CD14-positive monocyte (primary cell): ENCODE measurements around the gene DIPK1A. TPM values are rescaled to one million over a fixed set of nuclear protein-coding genes. Genes with fewer than 3 reads are reported as not detected.

Experiments used
- DNase-seq, 3 donors: peaks; one replicate each; pipeline ENCODE4 v3.0.0-alpha.2; 2011 to 2022
- H2AFZ ChIP-seq: 2 replicates; pipeline ENCODE4 v1.6.0; 2012; ENCODE audit warnings: mild to moderate bottlenecking, low read depth, low read length, inconsistent platforms; ENCODE audit not compliant: insufficient read depth, poor library complexity, severe bottlenecking
- H3K27ac ChIP-seq, 2 donors: 1 replicate in 1 of 2; 2 replicates in 1 of 2; pipeline ENCODE4 v1.5.1; 2012 to 2013; ENCODE audit warnings: low read length in 2 of 2, control low read depth in 1 of 2, inconsistent platforms in 1 of 2, low read depth in 1 of 2, mild to moderate bottlenecking in 1 of 2
- H3K27me3 ChIP-seq, 2 donors: one replicate each; pipeline versions ENCODE4 v1.6.0 to v1.6.1; 2011 to 2013; ENCODE audit warnings: low read length in 2 of 2; ENCODE audit not compliant: control insufficient read depth in 2 of 2, insufficient read depth in 2 of 2
- H3K36me3 ChIP-seq, 2 donors: replicated peaks in 1 of 2; 1 replicate in 1 of 2; 2 replicates in 1 of 2; pipeline versions ENCODE4 v1.5.1 to v1.6.1; 2012 to 2013; ENCODE audit warnings: low read length in 2 of 2, control low read depth in 1 of 2, inconsistent platforms in 1 of 2, mild to moderate bottlenecking in 1 of 2; ENCODE audit not compliant: insufficient read depth in 2 of 2, control insufficient read depth in 1 of 2
- H3K4me1 ChIP-seq, 2 donors: 1 replicate in 1 of 2; 2 replicates in 1 of 2; pipeline versions ENCODE4 v1.5.1 to v1.6.1; 2012 to 2013; ENCODE audit warnings: low read length in 2 of 2, control low read depth in 1 of 2, inconsistent platforms in 1 of 2, mild to moderate bottlenecking in 1 of 2, moderate library complexity in 1 of 2; ENCODE audit not compliant: insufficient read depth in 2 of 2, control insufficient read depth in 1 of 2
- H3K4me2 ChIP-seq: replicated peaks from 2 replicates; pipeline ENCODE3; 2012; ENCODE audit warnings: low read length, moderate library complexity, mild to moderate bottlenecking; ENCODE audit not compliant: poor library complexity, severe bottlenecking; ENCODE audit errors: extremely low read depth
- H3K4me3 ChIP-seq, 3 experiments: fragments of 200-600 bp in 1 of 3; sonication (generic) in 1 of 3; replicated peaks in 1 of 3; 1 replicate in 2 of 3; 2 replicates in 1 of 3; pipeline ENCODE4 v1.5.1; 2011 to 2013; ENCODE audit warnings: low read length in 3 of 3, mild to moderate bottlenecking in 3 of 3, control low read depth in 2 of 3, low read depth in 2 of 3, inconsistent platforms in 1 of 3, moderate library complexity in 1 of 3
- H3K79me2 ChIP-seq: 2 replicates; pipeline ENCODE4 v1.6.0; 2012; ENCODE audit warnings: mild to moderate bottlenecking, control low read depth, inconsistent platforms, low read length, moderate library complexity; ENCODE audit not compliant: insufficient read depth
- H3K9ac ChIP-seq: 2 replicates; pipeline ENCODE4 v1.6.0; 2017; ENCODE audit warnings: low read length, mild to moderate bottlenecking; ENCODE audit not compliant: insufficient read depth, poor library complexity, severe bottlenecking
- H3K9me3 ChIP-seq, 2 donors: replicated peaks in 1 of 2; 1 replicate in 1 of 2; 2 replicates in 1 of 2; pipeline versions ENCODE4 v1.5.1 to v1.6.1; 2012 to 2013; ENCODE audit warnings: low read length in 2 of 2, control low read depth in 1 of 2; ENCODE audit not compliant: control insufficient read depth in 1 of 2, insufficient read depth in 1 of 2
- H4K20me1 ChIP-seq: 2 replicates; pipeline ENCODE4 v1.6.0; 2012; ENCODE audit warnings: mild to moderate bottlenecking, low read length, control low read depth, moderate library complexity; ENCODE audit not compliant: insufficient read depth
- H3K27ac Mint-ChIP-seq, 7 donors: one replicate each; pipeline ENCODE4 v1.8.0; 2020; ENCODE audit warnings: mild to moderate bottlenecking in 7 of 7, mixed read lengths in 7 of 7, moderate library complexity in 6 of 7, inconsistent platforms in 2 of 7
- H3K27me3 Mint-ChIP-seq, 3 donors: one replicate each; pipeline ENCODE4 v1.8.0; 2021 to 2022; ENCODE audit warnings: low read depth in 3 of 3, mild to moderate bottlenecking in 3 of 3, mixed read lengths in 3 of 3, moderate library complexity in 3 of 3, inconsistent platforms in 1 of 3
- H3K36me3 Mint-ChIP-seq, 2 donors: one replicate each; pipeline ENCODE4 v1.8.0; 2020; ENCODE audit warnings: mixed read lengths in 2 of 2, inconsistent platforms in 1 of 2, mild to moderate bottlenecking in 1 of 2
- H3K4me1 Mint-ChIP-seq: one replicate; pipeline ENCODE4 v1.8.0; 2020; ENCODE audit warnings: mild to moderate bottlenecking, mixed read lengths
- H3K4me3 Mint-ChIP-seq, 2 donors: one replicate each; pipeline ENCODE4 v1.8.0; 2020; ENCODE audit warnings: mild to moderate bottlenecking in 2 of 2, mixed read lengths in 2 of 2, moderate library complexity in 1 of 2
- H3K9me3 Mint-ChIP-seq, 7 donors: one replicate each; pipeline ENCODE4 v1.8.0; 2020 to 2022; ENCODE audit warnings: mixed read lengths in 7 of 7, mild to moderate bottlenecking in 6 of 7, moderate library complexity in 6 of 7, inconsistent platforms in 2 of 7
- WGBS: methylation state at CpG from one replicate; pipeline ENCODE4 v1.1.5; 2013; ENCODE audit warnings: missing lambda C conversion rate; ENCODE audit not compliant: insufficient coverage; 5-methylcytosine and 5-hydroxymethylcytosine counted together
- intact Hi-C, 2 donors: fragments of 100-400 bp; cut with micrococcal nuclease; formaldehyde crosslinking; loops; one replicate each; pipeline versions ENCODE4 v1.15.0 to v1.15.1; 2023
- polyA plus RNA-seq, 3 donors: library from polyadenylated mRNA; depleted of rRNA in 1 of 3; unstranded in 2 of 3; stranded (reverse) in 1 of 3; fragments of 300-500 nt in 2 of 3; fragments of >200 nt in 1 of 3; fragmentation: Illumina TruSeq in 2 of 3; gene quantifications; 1 replicate in 2 of 3; 2 replicates in 1 of 3; pipeline ENCODE4 v1.2.3, GENCODE V29; 2012 to 2021
- TF ChIP-seq, protein P1 (sequence below): fragments of 200-600 bp; IDR thresholded peaks from one replicate; pipeline ENCODE4 v1.8.0; 2022; ENCODE audit warnings: antibody characterized with exemption, mild to moderate bottlenecking

Gene DIPK1A
- polyA plus RNA-seq, 3 donors, result 0.45 to 1.4 (median 0.83) TPM

DNA sequence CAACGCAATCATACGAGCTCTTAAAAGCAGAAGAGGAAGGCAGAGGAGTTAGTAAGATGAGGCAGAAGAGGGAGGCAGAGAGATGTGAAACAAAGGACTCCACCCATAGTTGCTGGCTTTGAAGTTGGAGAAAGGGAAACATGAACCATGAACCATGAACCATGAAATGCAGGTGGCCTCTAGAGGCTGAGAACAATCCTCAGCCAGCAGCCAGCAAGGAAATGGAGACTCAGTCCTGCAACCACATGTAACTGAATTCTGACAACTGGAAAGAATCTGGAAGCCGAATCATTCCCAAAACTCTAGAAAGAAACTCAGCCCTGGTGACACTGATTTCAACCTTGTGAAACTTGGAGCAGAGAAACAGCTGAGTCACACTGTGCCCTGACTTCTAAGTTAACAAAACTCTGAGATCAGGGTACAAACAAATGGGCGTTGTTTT is 10.1 kb downstream of the DIPK1A start:
- Mint-ChIP-seq H3K4me3 (no peak overlapping the region), H3K36me3 (no peaks in the 10 kb centered on the region), H3K4me1 (peaks cover 23% of the 10 kb centered on the region), H3K27me3 (peaks cover 0 to 2% (median 2%) of the 10 kb centered on the region in 3 donors), H3K27ac (no peak overlapping the region), H3K9me3 (no peaks in the 10 kb centered on the region)
- Histone ChIP-seq H3K4me2 (peak overlapping the region; percentile 67), H3K27me3 (no peaks in the 10 kb centered on the region), H3K9me3 (no peaks in the 10 kb centered on the region), H3K9ac (peak overlapping the region; percentile 33), H3K4me1 (peaks cover 41 to 50% of the 10 kb centered on the region in 2 donors), H2AFZ (peak overlapping the region; percentile 67), H3K36me3 (no peaks in the 10 kb centered on the region), H3K4me3 (peak overlapping the region in 2 of 3 experiments; percentile 25 to 62), H3K27ac (peak overlapping the region; percentile 49 to 86), H4K20me1 (no peaks in the 10 kb centered on the region), H3K79me2 (peaks cover 13% of the 10 kb centered on the region)
- peak; percentile 53 to 64 (median 54) for DNase-seq
- 0% methylated on average over 4 of the region's 4 CpGs for WGBS
- intact Hi-C loops, result no loop called here
- TF ChIP-seq, protein P1, sequence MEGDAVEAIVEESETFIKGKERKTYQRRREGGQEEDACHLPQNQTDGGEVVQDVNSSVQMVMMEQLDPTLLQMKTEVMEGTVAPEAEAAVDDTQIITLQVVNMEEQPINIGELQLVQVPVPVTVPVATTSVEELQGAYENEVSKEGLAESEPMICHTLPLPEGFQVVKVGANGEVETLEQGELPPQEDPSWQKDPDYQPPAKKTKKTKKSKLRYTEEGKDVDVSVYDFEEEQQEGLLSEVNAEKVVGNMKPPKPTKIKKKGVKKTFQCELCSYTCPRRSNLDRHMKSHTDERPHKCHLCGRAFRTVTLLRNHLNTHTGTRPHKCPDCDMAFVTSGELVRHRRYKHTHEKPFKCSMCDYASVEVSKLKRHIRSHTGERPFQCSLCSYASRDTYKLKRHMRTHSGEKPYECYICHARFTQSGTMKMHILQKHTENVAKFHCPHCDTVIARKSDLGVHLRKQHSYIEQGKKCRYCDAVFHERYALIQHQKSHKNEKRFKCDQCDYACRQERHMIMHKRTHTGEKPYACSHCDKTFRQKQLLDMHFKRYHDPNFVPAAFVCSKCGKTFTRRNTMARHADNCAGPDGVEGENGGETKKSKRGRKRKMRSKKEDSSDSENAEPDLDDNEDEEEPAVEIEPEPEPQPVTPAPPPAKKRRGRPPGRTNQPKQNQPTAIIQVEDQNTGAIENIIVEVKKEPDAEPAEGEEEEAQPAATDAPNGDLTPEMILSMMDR, result no peak

DNA sequence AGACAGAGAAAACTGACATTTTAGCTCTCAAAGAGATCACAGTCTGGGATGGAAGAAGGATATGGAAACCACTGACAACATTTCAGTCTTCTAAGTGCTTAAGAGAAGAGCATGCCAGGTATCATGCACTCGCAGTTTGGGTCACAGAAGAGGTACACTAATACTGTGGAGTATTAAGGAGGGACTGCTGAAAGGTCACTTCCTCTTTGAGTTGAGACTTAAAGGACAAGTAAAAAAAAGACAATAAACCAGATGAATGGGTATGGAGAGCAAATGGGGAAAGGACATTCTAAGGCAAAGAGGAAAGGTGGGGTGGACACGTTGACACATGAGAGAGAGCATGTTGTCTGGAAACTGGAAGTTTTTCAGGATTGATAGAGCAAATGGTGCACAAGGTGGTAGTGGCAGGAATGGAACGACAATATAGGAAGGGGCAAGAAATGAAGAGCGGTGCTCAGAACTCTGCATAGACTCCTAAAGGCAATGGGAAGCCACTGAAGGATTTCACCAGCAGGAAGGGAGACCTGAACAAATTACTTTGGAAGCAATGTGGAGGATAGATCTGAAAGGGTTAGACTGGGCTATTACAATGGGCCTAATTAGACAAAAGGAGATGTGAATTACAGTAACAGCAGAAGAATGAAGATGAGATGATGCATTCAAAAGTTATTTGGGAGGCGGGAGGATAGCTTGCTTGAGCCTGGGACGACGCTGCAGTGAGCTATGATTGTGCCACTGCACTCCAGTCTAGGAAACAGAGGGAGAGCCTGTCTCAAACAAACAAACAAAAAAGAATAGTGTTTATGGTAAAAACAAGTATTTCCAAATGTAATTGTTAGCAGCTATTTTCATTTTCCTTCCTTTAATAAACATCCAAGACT is 11.1 kb downstream of the DIPK1A start:
- Histone ChIP-seq H3K4me3 (no peak overlapping the region), H3K27ac (peak overlapping the region; percentile 13 to 86), H3K9ac (no peak overlapping the region), H2AFZ (peak overlapping the region; percentile 28), H3K27me3 (no peaks in the 10 kb centered on the region), H3K79me2 (peaks cover 13% of the 10 kb centered on the region), H3K4me2 (no peak overlapping the region), H3K9me3 (no peaks in the 10 kb centered on the region), H4K20me1 (no peaks in the 10 kb centered on the region), H3K4me1 (peaks cover 47 to 55% of the 10 kb centered on the region in 2 donors), H3K36me3 (no peaks in the 10 kb centered on the region)
- Mint-ChIP-seq H3K27me3 (peaks cover 0 to under 1% (median 0%) of the 10 kb centered on the region in 3 donors), H3K27ac (no peak overlapping the region), H3K4me3 (no peak overlapping the region), H3K36me3 (no peaks in the 10 kb centered on the region), H3K9me3 (no peaks in the 10 kb centered on the region), H3K4me1 (peaks cover 28% of the 10 kb centered on the region)
- intact Hi-C loops, result no loop called here
- no peak for DNase-seq
- TF ChIP-seq, protein P1, result no peak
- 93% methylated on average over 5 of the region's 7 CpGs for WGBS
